HEK293T (cell line): Measurements from ENCODE around the gene AGTRAP.

Source experiments
- CTCF ChIA-PET: fragments of 350-600 bp; formaldehyde crosslinking; extraction: SDS; loops from one replicate; lab custom pipeline; 2021; ENCODE audit warnings: antibody characterized with exemption, inconsistent platforms; lab: Yijun Ruan, JAX
- POLR2A ChIA-PET: fragments of 350-600 bp; formaldehyde crosslinking; extraction: SDS; loops from one replicate; lab custom pipeline; 2020; ENCODE audit warnings: antibody characterized with exemption, inconsistent platforms; lab: Yijun Ruan, JAX
- DNase-seq: peaks from one replicate; pipeline ENCODE4 v3.0.0; 2012; ENCODE audit warnings: mixed read lengths; ENCODE audit errors: extremely low spot score
- ARNT ChIP-seq: fragments of 450-650 bp; IDR thresholded peaks from 2 replicates; pipeline ENCODE4 v1.6.1; 2017; ENCODE audit warnings: mild to moderate bottlenecking
- BHLHE40 ChIP-seq: fragments of 450-650 bp; IDR thresholded peaks from 2 replicates; pipeline ENCODE4 v1.6.1; 2016; ENCODE audit warnings: mild to moderate bottlenecking, moderate library complexity, borderline replicate concordance
- CTBP1 ChIP-seq: fragments of 450-650 bp; IDR thresholded peaks from 2 replicates; pipeline ENCODE4 v1.6.1; 2016; ENCODE audit warnings: borderline replicate concordance
- ELF4 ChIP-seq: fragments of 450-650 bp; IDR thresholded peaks from 2 replicates; pipeline ENCODE4 v1.6.1; 2017; ENCODE audit warnings: antibody characterized with exemption
- FOXA1 ChIP-seq: fragments of 450-650 bp; IDR thresholded peaks from 2 replicates; pipeline ENCODE4 v1.6.1; 2016; ENCODE audit warnings: mild to moderate bottlenecking
- FOXK2 ChIP-seq: fragments of 450-650 bp; IDR thresholded peaks from 2 replicates; pipeline ENCODE4 v1.6.1; 2016; ENCODE audit warnings: mild to moderate bottlenecking
- FOXM1 ChIP-seq: fragments of 450-650 bp; IDR thresholded peaks from 2 replicates; pipeline ENCODE4 v1.6.1; 2017; ENCODE audit warnings: mild to moderate bottlenecking, borderline replicate concordance
- HDGF ChIP-seq: fragments of 450-650 bp; IDR thresholded peaks from 2 replicates; pipeline ENCODE4 v1.6.1; 2017; ENCODE audit warnings: antibody characterized with exemption, borderline replicate concordance
- L3MBTL2 ChIP-seq: fragments of 450-650 bp; conservative IDR thresholded peaks from 2 replicates; pipeline ENCODE4 v1.6.1; 2016; ENCODE audit warnings: mild to moderate bottlenecking
- LEF1 ChIP-seq: fragments of 450-650 bp; IDR thresholded peaks from 2 replicates; pipeline ENCODE4 v1.6.1; 2017; ENCODE audit warnings: mild to moderate bottlenecking, borderline replicate concordance
- NFRKB ChIP-seq: fragments of 450-650 bp; IDR thresholded peaks from 2 replicates; pipeline ENCODE4 v1.6.1; 2016; ENCODE audit warnings: mild to moderate bottlenecking, moderate library complexity
- SP1 ChIP-seq: fragments of 450-650 bp; IDR thresholded peaks from 2 replicates; pipeline ENCODE4 v1.6.1; 2017
- SUZ12 ChIP-seq: fragments of 450-650 bp; IDR thresholded peaks from 2 replicates; pipeline ENCODE4 v1.6.1; 2016; ENCODE audit warnings: mild to moderate bottlenecking
- TARDBP ChIP-seq: fragments of 450-650 bp; IDR thresholded peaks from 2 replicates; pipeline ENCODE4 v1.6.1; 2016
- ZNF384 ChIP-seq: fragments of 450-650 bp; IDR thresholded peaks from 2 replicates; pipeline ENCODE4 v1.6.1; 2016
- TF ChIP-seq, protein P1 (sequence below): fragments of 450-650 bp; IDR thresholded peaks from 2 replicates; pipeline ENCODE4 v1.6.1; 2016

AGTRAP gene

DNA sequence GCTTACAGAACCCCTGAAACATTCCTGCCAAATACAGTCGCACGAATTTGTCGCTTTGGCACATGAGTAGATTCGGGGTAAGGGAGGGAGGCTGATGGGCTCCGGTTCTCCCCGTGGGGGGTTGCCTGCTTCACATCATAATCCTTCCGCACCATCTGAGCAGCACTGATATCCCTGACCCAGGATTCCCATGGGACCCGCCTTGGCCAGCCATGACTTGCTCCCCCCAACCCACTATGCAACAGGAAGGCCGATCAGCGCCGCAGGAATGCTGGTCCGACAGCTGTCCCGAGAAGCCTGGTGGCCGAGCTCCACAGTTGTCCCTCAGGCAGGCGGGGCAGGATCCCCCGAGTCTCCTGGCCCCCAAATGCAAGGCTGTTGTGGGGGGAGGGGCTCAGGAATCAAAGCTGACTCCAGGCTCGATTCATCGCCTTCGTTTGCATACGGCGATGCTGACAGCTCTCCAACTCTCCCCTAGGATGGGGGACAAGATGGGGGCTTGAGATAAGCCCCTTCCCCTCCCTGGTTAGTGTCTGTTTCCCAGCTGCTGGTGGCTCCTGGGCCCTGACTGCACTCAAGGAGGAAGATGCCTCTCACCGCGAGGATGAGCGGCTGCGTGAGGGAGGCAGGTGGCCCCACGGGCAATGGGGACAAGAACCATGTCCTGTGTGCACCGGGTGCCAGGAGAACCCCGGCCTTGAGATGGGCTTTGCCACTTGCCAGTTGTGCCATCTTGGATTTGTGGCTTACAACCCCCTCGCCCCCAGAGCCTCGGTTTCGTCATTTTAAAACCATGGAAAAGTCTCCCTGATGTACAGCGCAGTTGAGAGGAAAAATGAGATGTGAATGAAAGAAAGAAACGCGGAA lies 35.1 kb upstream of the AGTRAP start:
- no peak for DNase-seq

DNA sequence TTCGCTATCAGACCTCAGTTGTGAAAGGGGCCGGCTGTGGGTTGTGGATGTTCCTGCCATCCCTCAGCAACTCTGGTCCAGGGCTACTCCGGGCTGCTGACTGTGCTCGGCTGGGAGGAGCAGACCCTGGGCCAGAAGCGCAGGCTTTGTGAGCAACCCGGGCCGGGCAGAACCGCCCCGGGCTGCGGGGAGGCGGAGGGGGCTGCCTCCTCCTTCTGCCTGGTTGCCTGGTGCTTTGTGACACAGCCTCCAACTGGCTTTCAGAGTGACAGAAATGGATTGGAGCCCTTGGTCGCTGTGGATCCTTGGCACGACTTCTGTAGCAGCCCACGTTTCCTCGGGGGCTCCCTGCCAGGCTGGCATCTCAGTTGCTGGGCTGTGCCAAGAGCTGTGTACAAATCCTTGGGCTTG lies 34.4 kb upstream of the AGTRAP start:
- no peak for TF ChIP-seq LEF1
- TF ChIP-seq ELF4: no peak
- TF ChIP-seq FOXK2: no peak
- no peak for TF ChIP-seq FOXM1
- TF ChIP-seq ARNT: no peak
- TF ChIP-seq ZNF384: no peak
- no peak for TF ChIP-seq NFRKB
- TF ChIP-seq SP1: no peak
- no peak for TF ChIP-seq BHLHE40
- TF ChIP-seq L3MBTL2: no peak
- no peak for TF ChIP-seq SUZ12
- TF ChIP-seq, protein P1, sequence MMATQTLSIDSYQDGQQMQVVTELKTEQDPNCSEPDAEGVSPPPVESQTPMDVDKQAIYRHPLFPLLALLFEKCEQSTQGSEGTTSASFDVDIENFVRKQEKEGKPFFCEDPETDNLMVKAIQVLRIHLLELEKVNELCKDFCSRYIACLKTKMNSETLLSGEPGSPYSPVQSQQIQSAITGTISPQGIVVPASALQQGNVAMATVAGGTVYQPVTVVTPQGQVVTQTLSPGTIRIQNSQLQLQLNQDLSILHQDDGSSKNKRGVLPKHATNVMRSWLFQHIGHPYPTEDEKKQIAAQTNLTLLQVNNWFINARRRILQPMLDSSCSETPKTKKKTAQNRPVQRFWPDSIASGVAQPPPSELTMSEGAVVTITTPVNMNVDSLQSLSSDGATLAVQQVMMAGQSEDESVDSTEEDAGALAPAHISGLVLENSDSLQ: no peak
- TF ChIP-seq FOXA1: no peak
- TF ChIP-seq CTBP1: no peak
- TF ChIP-seq HDGF: no peak
- CTCF ChIA-PET: no interaction called here
- POLR2A ChIA-PET: no interaction called here
- DNase-seq: no peak

More for the DNA sequence above, 35.1 kb upstream of the AGTRAP start:
- TF ChIP-seq L3MBTL2 (no peak), LEF1 (no peak), HDGF (no peak)
- ChIA-PET POLR2A (no interaction called here), CTCF (no interaction called here)

DNA sequence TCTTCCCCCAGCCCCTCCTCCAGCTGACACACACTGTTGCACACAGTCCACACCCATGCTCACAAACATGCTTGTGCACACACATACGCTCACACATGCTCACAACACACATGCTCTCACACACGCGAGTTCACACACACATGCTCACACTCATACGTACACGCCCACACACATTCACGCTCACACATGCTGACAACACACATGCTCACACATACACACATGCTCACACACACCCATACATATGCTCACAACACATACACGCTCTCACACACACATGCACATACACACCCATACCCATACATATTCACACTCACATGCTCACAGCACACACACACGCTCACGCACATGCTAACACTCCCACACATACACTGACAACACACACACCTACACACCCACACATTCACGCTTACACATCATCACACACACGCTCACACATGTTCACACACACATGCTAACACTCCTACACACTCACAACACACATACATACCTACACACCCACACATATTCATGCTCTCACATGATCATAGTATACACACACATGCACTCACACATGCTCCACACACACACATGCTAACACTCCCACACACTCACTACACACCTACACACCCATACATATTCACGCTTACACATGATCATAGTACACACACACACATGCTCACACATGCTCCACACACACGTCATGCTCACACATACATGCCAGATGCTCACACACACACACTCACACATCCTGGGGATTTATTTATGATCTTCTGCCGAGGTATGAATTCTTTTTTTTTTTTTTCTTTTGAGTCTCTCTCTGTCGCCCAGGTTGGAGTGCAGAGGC lies 33.7 kb upstream of the AGTRAP start:
- DNase-seq: no peak
- no peak for TF ChIP-seq ELF4
- TF ChIP-seq TARDBP: peak; percentile 46; the same call in 1 of the 2 replicates
- ChIA-PET CTCF (no interaction called here), POLR2A (no interaction called here)

DNA sequence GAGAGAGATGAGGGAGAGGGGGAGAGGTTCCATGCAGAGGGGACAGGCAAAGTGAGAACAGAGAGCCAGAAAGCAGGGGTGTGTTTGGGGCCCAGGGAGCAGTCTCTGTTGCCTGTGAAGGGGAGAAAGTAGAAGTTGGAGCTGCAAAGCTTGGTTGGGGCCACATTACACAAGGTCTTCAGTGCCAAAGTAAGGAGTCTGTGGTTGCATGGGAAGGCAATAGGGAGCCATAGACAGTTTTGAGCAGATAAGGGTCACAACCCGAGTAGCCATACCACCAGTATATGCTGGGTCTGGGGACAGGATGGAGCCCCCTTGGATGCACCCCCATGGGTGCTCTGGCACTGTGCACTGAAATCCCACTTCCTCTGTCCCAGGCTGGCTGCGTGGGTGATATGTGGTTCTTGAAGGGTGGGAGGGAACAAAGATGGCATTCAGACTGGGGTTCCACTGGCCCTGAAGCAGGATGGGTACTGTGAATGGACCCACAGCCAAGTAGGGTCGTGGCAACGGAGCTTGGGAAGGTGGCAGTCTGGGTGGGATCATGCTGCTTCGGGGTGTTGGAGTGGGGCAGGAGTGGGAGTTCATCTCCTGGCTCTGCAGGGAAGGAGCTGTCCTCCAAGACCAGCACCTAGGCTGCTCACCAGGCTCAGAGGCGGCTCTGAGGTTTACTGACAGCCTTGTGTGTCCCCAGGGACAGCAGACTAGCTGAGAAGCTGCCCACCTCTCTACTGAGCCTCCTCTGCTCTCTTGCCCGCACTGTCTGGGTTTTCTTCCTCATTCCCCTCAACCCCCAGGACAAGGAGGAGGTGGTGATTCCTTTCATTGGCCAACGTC lies 32.4 kb upstream of the AGTRAP start:
- POLR2A ChIA-PET: no interaction called here
- DNase-seq: no peak
- TF ChIP-seq BHLHE40 (no peak), FOXM1 (no peak), ELF4 (no peak), TARDBP (no peak), CTBP1 (no peak), LEF1 (no peak), SP1 (no peak), FOXK2 (no peak), L3MBTL2 (no peak), SUZ12 (no peak), HDGF (no peak), ZNF384 (no peak), NFRKB (no peak), ARNT (no peak)
- TF ChIP-seq, protein P1: no peak
- CTCF ChIA-PET: interaction anchor here (0.6 kb wide), 1 partner anchor 101 kb away, joined by 3 read pairs; no protein-coding TSS in a partner anchor

DNA sequence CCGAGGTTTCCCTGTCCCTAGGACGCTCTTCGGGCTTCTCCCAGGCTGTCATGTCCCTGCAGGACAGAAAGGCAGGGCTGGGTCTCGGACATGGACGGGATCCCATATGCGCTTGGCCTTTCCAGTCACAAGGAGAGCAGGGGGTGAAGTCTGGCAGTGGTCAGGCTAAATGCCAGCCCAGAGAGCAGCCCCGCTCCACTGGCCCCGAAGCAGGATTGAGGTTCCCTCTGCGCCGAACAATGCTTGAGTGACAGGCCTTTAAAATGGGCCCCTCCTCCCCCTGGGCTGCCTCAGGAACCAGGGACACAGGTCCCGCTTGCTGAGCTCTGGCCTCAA lies 31.8 kb upstream of the AGTRAP start:
- TF ChIP-seq, protein P1: peak; percentile 79
- TF ChIP-seq BHLHE40: no peak
- ChIA-PET POLR2A (no interaction called here), CTCF (interaction anchor here (2.0 kb wide), 1 partner anchor 15 kb away, joined by 5 read pairs; no protein-coding TSS in a partner anchor)
- DNase-seq: no peak
